Prostate gland (tissue), 2 donors: ENCODE results near the gene MEIS2. TPM values are rescaled to one million over a fixed set of nuclear protein-coding genes. Genes with fewer than 3 reads are reported as not detected.
A peak's percentile ranks its signal among the peaks of the same experiment; 100 is the strongest.

Source experiments
- DNase-seq: peaks from one replicate; pipeline ENCODE4 v3.0.0-alpha.2; 2019; ENCODE audit warnings: low spot score
- H3K27ac ChIP-seq, 2 donors: fragments of 200-600 bp; sonication (generic); 2 replicates each; pipeline ENCODE4 v1.5.1; 2017 to 2019
- H3K27me3 ChIP-seq: fragments of 200-600 bp; sonication (generic); replicated peaks from 2 replicates; pipeline ENCODE4 v1.5.1; 2019; ENCODE audit not compliant: insufficient read depth
- H3K36me3 ChIP-seq, 2 donors: fragments of 200-600 bp; sonication (generic); 1 replicate in 1 of 2; 2 replicates in 1 of 2; pipeline versions ENCODE4 v1.5.1 to v1.8.1; 2017 to 2019
- H3K4me1 ChIP-seq: fragments of 200-600 bp; sonication (generic); replicated peaks from 2 replicates; pipeline ENCODE4 v1.5.1; 2019
- H3K4me3 ChIP-seq, 2 donors: fragments of 200-600 bp; sonication (generic); 2 replicates each; pipeline ENCODE4 v1.5.1; 2017 to 2019
- H3K9me3 ChIP-seq: fragments of 200-600 bp; sonication (generic); 2 replicates; pipeline ENCODE4 v1.5.1; 2017
- CTCF ChIP-seq, 4 experiments: fragments of 200-600 bp in 2 of 4; fragments of 450-650 bp in 2 of 4; sonication (generic) in 2 of 4; IDR thresholded peaks; 1 replicate in 3 of 4; 2 replicates in 1 of 4; pipeline ENCODE4 v1.5.1; 2016 to 2019; ENCODE audit warnings: antibody characterized with exemption in 4 of 4, mild to moderate bottlenecking in 2 of 4, moderate library complexity in 2 of 4
- POLR2A ChIP-seq: fragments of 450-650 bp; IDR thresholded peaks from one replicate; pipeline ENCODE4 v1.6.1; 2016; ENCODE audit warnings: antibody characterized with exemption, mild to moderate bottlenecking
- POLR2AphosphoS5 ChIP-seq: sonication (generic); formaldehyde crosslinking; IDR thresholded peaks from one replicate; pipeline ENCODE4 v1.6.1; 2017; ENCODE audit warnings: antibody characterized with exemption
- WGBS: methylation state at CpG from one replicate; pipeline ENCODE4 v1.1.5; 2018; 5-methylcytosine and 5-hydroxymethylcytosine counted together
- intact Hi-C: fragments of 100-400 bp; cut with DNase I; formaldehyde crosslinking; loops from one replicate; pipeline ENCODE4 v1.14.2; 2022
- total RNA-seq, 2 donors: library from RNA; depleted of rRNA; stranded (reverse); fragments of >200 nt; gene quantifications; one replicate each; pipeline ENCODE4 v1.1.0, GENCODE V29; 2016

The MEIS2 gene
- total RNA-seq, 2 donors from 2014 or later: 53.4 to 73.2 TPM

- H3K27ac ChIP-seq: peak overlapping the region; percentile 87 to 92
- no peaks in the 10 kb centered on the region for H3K27me3 ChIP-seq
- no peaks in the 10 kb centered on the region for H3K36me3 ChIP-seq
- 24% methylated on average over 11 of the region's 11 CpGs for WGBS
- intact Hi-C loops: no loop called here
- TF ChIP-seq CTCF (IDR thresholded peaks at IDR 0.05) (no peak), POLR2A (no peak), POLR2AphosphoS5 (no peak)
- no peaks in the 10 kb centered on the region for H3K9me3 ChIP-seq
- H3K4me1 ChIP-seq: no peaks in the 10 kb centered on the region
- peak overlapping the region; percentile 9 to 65 for H3K4me3 ChIP-seq
- no peak for DNase-seq
Measured at GRCh38 chr15:37093480-37094332, 6.6 kb downstream of the MEIS2 start.

- H3K4me1 ChIP-seq: peaks cover 2% of the 10 kb centered on the region
- H3K36me3 ChIP-seq: no peaks in the 10 kb centered on the region
- 12% methylated on average over 3 of the region's 3 CpGs for WGBS
- H3K27me3 ChIP-seq: no peaks in the 10 kb centered on the region
- no peak overlapping the region for H3K4me3 ChIP-seq
- no peaks in the 10 kb centered on the region for H3K9me3 ChIP-seq
- intact Hi-C loops: no loop called here
- TF ChIP-seq CTCF (IDR thresholded peaks at IDR 0.05): no peak
- TF ChIP-seq POLR2A: no peak
- no peak for TF ChIP-seq POLR2AphosphoS5
- DNase-seq: no peak
- H3K27ac ChIP-seq: peak overlapping the region in 1 of 2 donors; percentile 51
Measured at GRCh38 chr15:37090543-37091175, 9.7 kb downstream of the MEIS2 start.

- 21% methylated on average over 2 of the region's 2 CpGs for WGBS
- Histone ChIP-seq H3K4me1 (peaks cover 2% of the 10 kb centered on the region), H3K27ac (peak overlapping the region in 1 of 2 donors; percentile 18)
Measured at GRCh38 chr15:37088436-37088835, 11.9 kb downstream of the MEIS2 start.

GRCh38 chr15:37087131-37087588 is 13.2 kb downstream of the MEIS2 start:
- peak overlapping the region in 1 of 2 donors; percentile 33 for H3K27ac ChIP-seq

More at GRCh38 chr15:37088436-37088835, 11.9 kb downstream of the MEIS2 start:
- no peak for DNase-seq
- Histone ChIP-seq H3K9me3 (no peaks in the 10 kb centered on the region), H3K4me3 (no peak overlapping the region), H3K27me3 (no peaks in the 10 kb centered on the region), H3K36me3 (no peaks in the 10 kb centered on the region)
- intact Hi-C loops: no loop called here
- TF ChIP-seq POLR2AphosphoS5 (no peak), CTCF (IDR thresholded peaks at IDR 0.05) (no peak), POLR2A (no peak)

More at GRCh38 chr15:37087131-37087588, 13.2 kb downstream of the MEIS2 start:
- peaks cover 2% of the 10 kb centered on the region for H3K4me1 ChIP-seq
- H3K27me3 ChIP-seq: no peaks in the 10 kb centered on the region
- no peak for DNase-seq
- intact Hi-C loops: no loop called here
- H3K9me3 ChIP-seq: no peaks in the 10 kb centered on the region
- TF ChIP-seq POLR2AphosphoS5 (no peak), POLR2A (no peak), CTCF (IDR thresholded peaks at IDR 0.05) (no peak)
- no peaks in the 10 kb centered on the region for H3K36me3 ChIP-seq
- H3K4me3 ChIP-seq: no peak overlapping the region
- 41% methylated on average over 4 of the region's 4 CpGs for WGBS
